K562 (cell line): Measurements from ENCODE around the gene NFIC. TPM values are rescaled to one million over a fixed set of nuclear protein-coding genes. Genes with fewer than 3 reads are reported as not detected.

Source experiments
- ARID1B ChIP-seq: fragments of 450-650 bp; IDR thresholded peaks from 2 replicates; pipeline ENCODE4 v1.6.1; 2016; ENCODE audit warnings: antibody characterized with exemption, mild to moderate bottlenecking, inconsistent platforms
- CSDE1 ChIP-seq, 2 experiments: fragments of 450-650 bp; IDR thresholded peaks; 2 replicates each; pipeline ENCODE4 v1.6.1; 2016; ENCODE audit warnings: mild to moderate bottlenecking in 1 of 2
- CXXC5 ChIP-seq: fragments of 250-450 bp; sonication (Bioruptor Pico); IDR thresholded peaks from 2 replicates; pipeline ENCODE4 v1.8.0; 2022; ENCODE audit warnings: inconsistent platforms, mild to moderate bottlenecking, moderate library complexity
- FOSL1 ChIP-seq: fragments of 200-800 bp; sonication (Bioruptor generic); conservative IDR thresholded peaks from 2 replicates; pipeline ENCODE4 v1.6.1; 2016; ENCODE audit warnings: missing genetic modification characterization, missing compliant biosample characterization
- GATAD2B ChIP-seq: fragments of 450-650 bp; IDR thresholded peaks from 2 replicates; pipeline ENCODE4 v1.6.1; 2017; ENCODE audit warnings: mild to moderate bottlenecking, borderline replicate concordance
- HDAC1 ChIP-seq, 2 experiments: fragments of 450-650 bp; IDR thresholded peaks; 2 replicates each; pipeline ENCODE4 v1.6.1; 2016 to 2017; ENCODE audit warnings: inconsistent platforms in 1 of 2, mild to moderate bottlenecking in 1 of 2, moderate library complexity in 1 of 2
- JUND ChIP-seq, 2 experiments: IDR thresholded peaks; 2 replicates in 1 of 2; 3 replicates in 1 of 2; pipeline ENCODE4 v1.6.1; 2011; ENCODE audit warnings: borderline replicate concordance in 2 of 2, low read depth in 2 of 2, low read length in 2 of 2, improper control_type of control experiment in 1 of 2, missing biosample characterization in 1 of 2, missing genetic modification characterization in 1 of 2, missing genetic modification reagents in 1 of 2
- KDM1A ChIP-seq, 2 experiments: fragments of 450-650 bp; IDR thresholded peaks; 2 replicates each; pipeline ENCODE4 v1.6.1; 2016; ENCODE audit warnings: mild to moderate bottlenecking in 2 of 2
- KDM5B ChIP-seq: fragments of 200-600 bp; sonication (generic); IDR thresholded peaks from 2 replicates; pipeline ENCODE4 v1.6.1; 2012; ENCODE audit warnings: low read depth, mild to moderate bottlenecking, moderate library complexity, low read length, control low read depth, inconsistent platforms; ENCODE audit not compliant: insufficient replicate concordance
- NFIC ChIP-seq: fragments of 450-650 bp; IDR thresholded peaks from 2 replicates; pipeline ENCODE4 v1.6.1; 2017; ENCODE audit warnings: mild to moderate bottlenecking, inconsistent platforms
- POLR2AphosphoS5 ChIP-seq: IDR thresholded peaks from 2 replicates; pipeline ENCODE4 v1.6.1; 2011; ENCODE audit warnings: mild to moderate bottlenecking, low read depth, low read length, moderate library complexity; ENCODE audit not compliant: control insufficient read depth, insufficient read depth
- POLR2B ChIP-seq: fragments of 450-650 bp; IDR thresholded peaks from 2 replicates; pipeline ENCODE4 v1.6.1; 2018; ENCODE audit warnings: low read depth; ENCODE audit not compliant: partially characterized antibody
- RBM39 ChIP-seq: fragments of 200-400 bp; formaldehyde crosslinking; optimal IDR thresholded peaks from 2 replicates; pipeline ENCODE3; 2018; ENCODE audit warnings: low read depth, low read length
- SMARCA5 ChIP-seq: fragments of 450-650 bp; IDR thresholded peaks from 2 replicates; pipeline ENCODE4 v1.6.1; 2016
- SP2 ChIP-seq: IDR thresholded peaks from 2 replicates; pipeline ENCODE4 v1.6.1; 2011; ENCODE audit warnings: mild to moderate bottlenecking, low read depth, low read length, moderate library complexity; ENCODE audit not compliant: poor library complexity, severe bottlenecking; ENCODE audit errors: extremely low read depth
- TEAD4 ChIP-seq, 2 experiments: sonication (generic) in 1 of 2; formaldehyde crosslinking in 1 of 2; IDR thresholded peaks; 2 replicates each; pipeline versions ENCODE4 v1.6.1 to v1.8.0; 2012 to 2022; ENCODE audit warnings: borderline replicate concordance in 1 of 2, inconsistent platforms in 1 of 2, low read length in 1 of 2, mild to moderate bottlenecking in 1 of 2, missing genetic modification reagents in 1 of 2
- ZC3H8 ChIP-seq: fragments of 450-650 bp; IDR thresholded peaks from 2 replicates; pipeline ENCODE4 v1.6.1; 2017
- ZNF551 ChIP-seq: fragments of 250-450 bp; sonication (Bioruptor Pico); IDR thresholded peaks from 2 replicates; pipeline ENCODE4 v1.5.0; 2021; ENCODE audit warnings: mild to moderate bottlenecking, moderate library complexity
- ZNF695 ChIP-seq: fragments of 450-650 bp; formaldehyde crosslinking; IDR thresholded peaks from 2 replicates; pipeline ENCODE4 v1.4.0; 2020; ENCODE audit warnings: mild to moderate bottlenecking, moderate library complexity
- polyA plus RNA-seq, 8 experiments: library from polyadenylated mRNA; depleted of rRNA in 4 of 8; stranded (reverse) in 5 of 8; unstranded in 3 of 8; fragments of >200 nt; fragmentation: Nextera tagmentation in 2 of 8; fragmentation: Illumina TruSeq in 1 of 8; extraction: Ambion mirVana in 2 of 8; extraction: Trizol in 1 of 8; gene quantifications; 2 replicates each; pipeline versions ENCODE4 v1.2.1 to v1.2.3, GENCODE V29; 2011 to 2014; ENCODE audit warnings: inconsistent platforms in 1 of 8, missing spikeins in 1 of 8
- total RNA-seq, 7 experiments: library from RNA; depleted of rRNA in 6 of 7; stranded (reverse); fragments of >200 nt in 6 of 7; fragmentation: Illumina TruSeq in 2 of 7; extraction: Trizol in 2 of 7; gene quantifications; 2 replicates each; pipeline versions ENCODE4 v1.2.1 to v1.2.3, GENCODE V29; 2011 to 2021; ENCODE audit warnings: low replicate concordance in 1 of 7
- TF ChIP-seq, protein P1 (sequence below), 2 experiments: fragments of 450-650 bp in 1 of 2; sonication (generic) in 1 of 2; formaldehyde crosslinking in 1 of 2; IDR thresholded peaks in 1 of 2; conservative IDR thresholded peaks in 1 of 2; 2 replicates each; pipeline versions ENCODE4 v1.6.1 to v1.8.1; 2016 to 2023; ENCODE audit warnings: mild to moderate bottlenecking in 2 of 2, moderate library complexity in 2 of 2, inconsistent platforms in 1 of 2, missing genetic modification reagents in 1 of 2
- TF ChIP-seq, protein P2 (sequence below): sonication (generic); formaldehyde crosslinking; IDR thresholded peaks from 2 replicates; pipeline ENCODE4 v1.8.0; 2022; ENCODE audit warnings: missing genetic modification reagents, mild to moderate bottlenecking, moderate library complexity, borderline replicate concordance
- TF ChIP-seq, protein P3 (sequence below): sonication (generic); formaldehyde crosslinking; IDR thresholded peaks from 2 replicates; pipeline ENCODE4 v1.9.0; 2022; ENCODE audit warnings: mild to moderate bottlenecking, missing genetic modification reagents
- TF ChIP-seq, protein P4 (sequence below): fragments of 250-450 bp; sonication (Bioruptor Pico); IDR thresholded peaks from 2 replicates; pipeline ENCODE4 v1.4.0; 2020

The NFIC gene
- total and polyA plus RNA-seq, 9 of the 15 experiments (the other 6 are each of a cell fraction or from before 2014, with no cell fraction given), result 0.71 to 62.1 (median 6.9) TPM

DNA sequence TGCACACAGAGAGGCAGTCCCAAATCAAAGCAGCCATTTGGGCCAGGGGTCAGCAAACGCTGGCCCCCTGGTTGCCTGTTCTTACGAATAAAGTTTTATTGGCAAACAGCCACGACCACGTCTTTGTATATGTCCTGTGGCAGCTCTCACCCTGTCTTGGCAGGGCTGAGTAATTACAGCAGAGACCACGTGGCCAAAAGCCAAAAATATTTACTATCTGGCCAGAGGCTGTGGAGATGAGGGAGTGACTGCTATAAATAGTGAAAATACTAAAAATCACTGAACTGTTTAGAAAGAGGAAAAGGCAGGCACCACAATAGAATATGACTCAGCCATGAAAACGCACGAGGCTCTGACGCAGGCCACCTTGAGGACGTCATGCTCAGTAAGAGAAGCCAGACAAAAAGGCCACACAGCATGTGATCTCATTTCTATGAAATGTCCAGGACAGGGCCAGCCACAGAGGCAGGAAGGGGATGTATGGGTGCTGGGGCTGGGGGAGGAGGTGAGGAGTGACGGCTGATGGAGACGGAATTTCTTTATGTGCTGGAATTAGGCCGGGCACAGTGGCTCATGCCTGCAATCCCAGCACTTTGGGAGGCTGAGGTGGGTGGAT lies 84.5 kb downstream of the NFIC start (continued):
- TF ChIP-seq, protein P1, sequence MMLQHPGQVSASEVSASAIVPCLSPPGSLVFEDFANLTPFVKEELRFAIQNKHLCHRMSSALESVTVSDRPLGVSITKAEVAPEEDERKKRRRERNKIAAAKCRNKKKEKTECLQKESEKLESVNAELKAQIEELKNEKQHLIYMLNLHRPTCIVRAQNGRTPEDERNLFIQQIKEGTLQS (IDR thresholded peaks at IDR 0.05), result peak; percentile 88
- TF ChIP-seq, protein P1 (CRISPR knock-in tag; conservative IDR thresholded peaks at IDR 0.05), result peak; percentile 76; the same call in 1 of the 2 replicates
- peak; percentile 80 for TF ChIP-seq NFIC
- peak; percentile 37; the same call in 1 of the 2 replicates for TF ChIP-seq POLR2AphosphoS5
- TF ChIP-seq KDM1A (IDR thresholded peaks at IDR 0.05), result peak in 1 of 2 experiments; percentile 9; a peak in 1 of 4 replicates
- no peak for TF ChIP-seq ZC3H8
- peak; percentile 92 for TF ChIP-seq FOSL1 (tag)
- TF ChIP-seq, protein P2, sequence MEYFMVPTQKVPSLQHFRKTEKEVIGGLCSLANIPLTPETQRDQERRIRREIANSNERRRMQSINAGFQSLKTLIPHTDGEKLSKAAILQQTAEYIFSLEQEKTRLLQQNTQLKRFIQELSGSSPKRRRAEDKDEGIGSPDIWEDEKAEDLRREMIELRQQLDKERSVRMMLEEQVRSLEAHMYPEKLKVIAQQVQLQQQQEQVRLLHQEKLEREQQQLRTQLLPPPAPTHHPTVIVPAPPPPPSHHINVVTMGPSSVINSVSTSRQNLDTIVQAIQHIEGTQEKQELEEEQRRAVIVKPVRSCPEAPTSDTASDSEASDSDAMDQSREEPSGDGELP (CRISPR knock-in tag), result no peak
- TF ChIP-seq ZNF551 (CRISPR knock-in tag), result no peak
- TF ChIP-seq RBM39, result no peak
- TF ChIP-seq SMARCA5, result peak; percentile 45; the same call in 1 of the 2 replicates
- TF ChIP-seq SP2, result no peak
- TF ChIP-seq TEAD4 (IDR thresholded peaks at IDR 0.05; ENCODE audit: low read length), result no peak
- no peak for TF ChIP-seq TEAD4 (CRISPR knock-in tag; IDR thresholded peaks at IDR 0.05; ENCODE audit: borderline replicate concordance)
- TF ChIP-seq JUND (IDR thresholded peaks at IDR 0.05; ENCODE audit: borderline replicate concordance, low read depth, low read length), result peak; percentile 66; the same call in 1 of the 2 replicates
- no peak; the same call in 2 of the 3 replicates for TF ChIP-seq JUND (tag; IDR thresholded peaks at IDR 0.05; ENCODE audit: borderline replicate concordance, low read depth, low read length)
- no peak for TF ChIP-seq CSDE1 (IDR thresholded peaks at IDR 0.05)
- peak; percentile 36; the same call in 1 of the 2 replicates for TF ChIP-seq CXXC5
- TF ChIP-seq POLR2B, result peak; percentile 15
- no peak for TF ChIP-seq KDM5B
- TF ChIP-seq, protein P3, sequence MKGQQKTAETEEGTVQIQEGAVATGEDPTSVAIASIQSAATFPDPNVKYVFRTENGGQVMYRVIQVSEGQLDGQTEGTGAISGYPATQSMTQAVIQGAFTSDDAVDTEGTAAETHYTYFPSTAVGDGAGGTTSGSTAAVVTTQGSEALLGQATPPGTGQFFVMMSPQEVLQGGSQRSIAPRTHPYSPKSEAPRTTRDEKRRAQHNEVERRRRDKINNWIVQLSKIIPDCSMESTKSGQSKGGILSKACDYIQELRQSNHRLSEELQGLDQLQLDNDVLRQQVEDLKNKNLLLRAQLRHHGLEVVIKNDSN (CRISPR knock-in tag), result peak; percentile 78
- TF ChIP-seq GATAD2B, result no peak
- no peak for TF ChIP-seq ZNF695 (CRISPR knock-in tag)
- TF ChIP-seq, protein P4, sequence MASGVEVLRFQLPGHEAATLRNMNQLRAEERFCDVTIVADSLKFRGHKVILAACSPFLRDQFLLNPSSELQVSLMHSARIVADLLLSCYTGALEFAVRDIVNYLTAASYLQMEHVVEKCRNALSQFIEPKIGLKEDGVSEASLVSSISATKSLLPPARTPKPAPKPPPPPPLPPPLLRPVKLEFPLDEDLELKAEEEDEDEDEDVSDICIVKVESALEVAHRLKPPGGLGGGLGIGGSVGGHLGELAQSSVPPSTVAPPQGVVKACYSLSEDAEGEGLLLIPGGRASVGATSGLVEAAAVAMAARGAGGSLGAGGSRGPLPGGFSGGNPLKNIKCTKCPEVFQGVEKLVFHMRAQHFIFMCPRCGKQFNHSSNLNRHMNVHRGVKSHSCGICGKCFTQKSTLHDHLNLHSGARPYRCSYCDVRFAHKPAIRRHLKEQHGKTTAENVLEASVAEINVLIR (CRISPR knock-in tag), result peak; percentile 72
- TF ChIP-seq HDAC1 (IDR thresholded peaks at IDR 0.05), result peak in 1 of 2 experiments; percentile 28; a peak in 1 of 4 replicates
- TF ChIP-seq ARID1B, result 0 out of 2 replicates have a peak, but pooled peaks have one; percentile 6
- TF ChIP-seq, all 486 proteins: peak for 44
